ENCODE results near the gene ZSWIM5.

ZSWIM5 gene

DNA sequence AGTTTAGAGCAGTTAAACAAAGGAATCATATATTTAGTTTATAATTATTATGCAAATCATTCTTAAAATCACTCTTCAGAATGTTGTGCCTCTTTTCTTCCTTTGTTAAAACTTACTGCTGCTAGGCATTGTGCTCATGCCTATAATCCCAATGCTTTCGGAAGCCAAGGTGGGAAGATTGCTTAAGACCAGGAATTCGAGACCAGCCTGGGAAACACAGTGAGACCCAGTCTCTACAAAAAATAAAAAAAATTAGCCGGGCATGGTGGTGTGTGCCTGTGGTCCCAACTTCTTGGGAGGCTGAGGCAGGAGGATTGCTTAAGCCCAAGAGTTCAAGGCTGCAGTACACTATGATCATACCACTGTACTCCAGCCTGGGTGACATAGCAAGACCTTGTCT, 33.6 kb downstream of the ZSWIM5 start:
- ChIA-PET CTCF (interaction anchor here (1.6 kb wide), 1 partner anchor 158 kb away, joined by 4 read pairs; no protein-coding TSS in a partner anchor), POLR2A (no interaction called here)
- Histone ChIP-seq H3K9me3 (ENCODE audit: control insufficient read depth, insufficient read depth, low read depth, low read length) (no peaks in the 10 kb centered on the region), H3K36me3 (ENCODE audit: control insufficient read depth in 2 of 2, insufficient read depth in 1 of 2, low read length in 2 of 2) (no peaks in the 10 kb centered on the region), H3K4me3 (ENCODE audit: low read depth, low read length) (no peak overlapping the region), H3K4me1 (ENCODE audit: control insufficient read depth, insufficient read depth, low read length) (peaks cover 18% of the 10 kb centered on the region; the same call in 1 of the 2 replicates), H3K27ac (ENCODE audit: extremely low read depth, low read depth, low read length) (no peak overlapping the region)
- no peak for TF ChIP-seq SCRT2 (tag by site-specific recombination; IDR thresholded peaks at IDR 0.05)
- TF ChIP-seq, protein P1, sequence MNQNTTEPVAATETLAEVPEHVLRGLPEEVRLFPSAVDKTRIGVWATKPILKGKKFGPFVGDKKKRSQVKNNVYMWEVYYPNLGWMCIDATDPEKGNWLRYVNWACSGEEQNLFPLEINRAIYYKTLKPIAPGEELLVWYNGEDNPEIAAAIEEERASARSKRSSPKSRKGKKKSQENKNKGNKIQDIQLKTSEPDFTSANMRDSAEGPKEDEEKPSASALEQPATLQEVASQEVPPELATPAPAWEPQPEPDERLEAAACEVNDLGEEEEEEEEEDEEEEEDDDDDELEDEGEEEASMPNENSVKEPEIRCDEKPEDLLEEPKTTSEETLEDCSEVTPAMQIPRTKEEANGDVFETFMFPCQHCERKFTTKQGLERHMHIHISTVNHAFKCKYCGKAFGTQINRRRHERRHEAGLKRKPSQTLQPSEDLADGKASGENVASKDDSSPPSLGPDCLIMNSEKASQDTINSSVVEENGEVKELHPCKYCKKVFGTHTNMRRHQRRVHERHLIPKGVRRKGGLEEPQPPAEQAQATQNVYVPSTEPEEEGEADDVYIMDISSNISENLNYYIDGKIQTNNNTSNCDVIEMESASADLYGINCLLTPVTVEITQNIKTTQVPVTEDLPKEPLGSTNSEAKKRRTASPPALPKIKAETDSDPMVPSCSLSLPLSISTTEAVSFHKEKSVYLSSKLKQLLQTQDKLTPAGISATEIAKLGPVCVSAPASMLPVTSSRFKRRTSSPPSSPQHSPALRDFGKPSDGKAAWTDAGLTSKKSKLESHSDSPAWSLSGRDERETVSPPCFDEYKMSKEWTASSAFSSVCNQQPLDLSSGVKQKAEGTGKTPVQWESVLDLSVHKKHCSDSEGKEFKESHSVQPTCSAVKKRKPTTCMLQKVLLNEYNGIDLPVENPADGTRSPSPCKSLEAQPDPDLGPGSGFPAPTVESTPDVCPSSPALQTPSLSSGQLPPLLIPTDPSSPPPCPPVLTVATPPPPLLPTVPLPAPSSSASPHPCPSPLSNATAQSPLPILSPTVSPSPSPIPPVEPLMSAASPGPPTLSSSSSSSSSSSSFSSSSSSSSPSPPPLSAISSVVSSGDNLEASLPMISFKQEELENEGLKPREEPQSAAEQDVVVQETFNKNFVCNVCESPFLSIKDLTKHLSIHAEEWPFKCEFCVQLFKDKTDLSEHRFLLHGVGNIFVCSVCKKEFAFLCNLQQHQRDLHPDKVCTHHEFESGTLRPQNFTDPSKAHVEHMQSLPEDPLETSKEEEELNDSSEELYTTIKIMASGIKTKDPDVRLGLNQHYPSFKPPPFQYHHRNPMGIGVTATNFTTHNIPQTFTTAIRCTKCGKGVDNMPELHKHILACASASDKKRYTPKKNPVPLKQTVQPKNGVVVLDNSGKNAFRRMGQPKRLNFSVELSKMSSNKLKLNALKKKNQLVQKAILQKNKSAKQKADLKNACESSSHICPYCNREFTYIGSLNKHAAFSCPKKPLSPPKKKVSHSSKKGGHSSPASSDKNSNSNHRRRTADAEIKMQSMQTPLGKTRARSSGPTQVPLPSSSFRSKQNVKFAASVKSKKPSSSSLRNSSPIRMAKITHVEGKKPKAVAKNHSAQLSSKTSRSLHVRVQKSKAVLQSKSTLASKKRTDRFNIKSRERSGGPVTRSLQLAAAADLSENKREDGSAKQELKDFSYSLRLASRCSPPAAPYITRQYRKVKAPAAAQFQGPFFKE (tag by site-specific recombination; IDR thresholded peaks at IDR 0.05; ENCODE audit: borderline replicate concordance): no peak
- TF ChIP-seq, protein P2, sequence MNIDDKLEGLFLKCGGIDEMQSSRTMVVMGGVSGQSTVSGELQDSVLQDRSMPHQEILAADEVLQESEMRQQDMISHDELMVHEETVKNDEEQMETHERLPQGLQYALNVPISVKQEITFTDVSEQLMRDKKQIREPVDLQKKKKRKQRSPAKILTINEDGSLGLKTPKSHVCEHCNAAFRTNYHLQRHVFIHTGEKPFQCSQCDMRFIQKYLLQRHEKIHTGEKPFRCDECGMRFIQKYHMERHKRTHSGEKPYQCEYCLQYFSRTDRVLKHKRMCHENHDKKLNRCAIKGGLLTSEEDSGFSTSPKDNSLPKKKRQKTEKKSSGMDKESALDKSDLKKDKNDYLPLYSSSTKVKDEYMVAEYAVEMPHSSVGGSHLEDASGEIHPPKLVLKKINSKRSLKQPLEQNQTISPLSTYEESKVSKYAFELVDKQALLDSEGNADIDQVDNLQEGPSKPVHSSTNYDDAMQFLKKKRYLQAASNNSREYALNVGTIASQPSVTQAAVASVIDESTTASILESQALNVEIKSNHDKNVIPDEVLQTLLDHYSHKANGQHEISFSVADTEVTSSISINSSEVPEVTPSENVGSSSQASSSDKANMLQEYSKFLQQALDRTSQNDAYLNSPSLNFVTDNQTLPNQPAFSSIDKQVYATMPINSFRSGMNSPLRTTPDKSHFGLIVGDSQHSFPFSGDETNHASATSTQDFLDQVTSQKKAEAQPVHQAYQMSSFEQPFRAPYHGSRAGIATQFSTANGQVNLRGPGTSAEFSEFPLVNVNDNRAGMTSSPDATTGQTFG (tag by site-specific recombination; IDR thresholded peaks at IDR 0.05; ENCODE audit: borderline replicate concordance): no peak
- TF ChIP-seq, protein P3, sequence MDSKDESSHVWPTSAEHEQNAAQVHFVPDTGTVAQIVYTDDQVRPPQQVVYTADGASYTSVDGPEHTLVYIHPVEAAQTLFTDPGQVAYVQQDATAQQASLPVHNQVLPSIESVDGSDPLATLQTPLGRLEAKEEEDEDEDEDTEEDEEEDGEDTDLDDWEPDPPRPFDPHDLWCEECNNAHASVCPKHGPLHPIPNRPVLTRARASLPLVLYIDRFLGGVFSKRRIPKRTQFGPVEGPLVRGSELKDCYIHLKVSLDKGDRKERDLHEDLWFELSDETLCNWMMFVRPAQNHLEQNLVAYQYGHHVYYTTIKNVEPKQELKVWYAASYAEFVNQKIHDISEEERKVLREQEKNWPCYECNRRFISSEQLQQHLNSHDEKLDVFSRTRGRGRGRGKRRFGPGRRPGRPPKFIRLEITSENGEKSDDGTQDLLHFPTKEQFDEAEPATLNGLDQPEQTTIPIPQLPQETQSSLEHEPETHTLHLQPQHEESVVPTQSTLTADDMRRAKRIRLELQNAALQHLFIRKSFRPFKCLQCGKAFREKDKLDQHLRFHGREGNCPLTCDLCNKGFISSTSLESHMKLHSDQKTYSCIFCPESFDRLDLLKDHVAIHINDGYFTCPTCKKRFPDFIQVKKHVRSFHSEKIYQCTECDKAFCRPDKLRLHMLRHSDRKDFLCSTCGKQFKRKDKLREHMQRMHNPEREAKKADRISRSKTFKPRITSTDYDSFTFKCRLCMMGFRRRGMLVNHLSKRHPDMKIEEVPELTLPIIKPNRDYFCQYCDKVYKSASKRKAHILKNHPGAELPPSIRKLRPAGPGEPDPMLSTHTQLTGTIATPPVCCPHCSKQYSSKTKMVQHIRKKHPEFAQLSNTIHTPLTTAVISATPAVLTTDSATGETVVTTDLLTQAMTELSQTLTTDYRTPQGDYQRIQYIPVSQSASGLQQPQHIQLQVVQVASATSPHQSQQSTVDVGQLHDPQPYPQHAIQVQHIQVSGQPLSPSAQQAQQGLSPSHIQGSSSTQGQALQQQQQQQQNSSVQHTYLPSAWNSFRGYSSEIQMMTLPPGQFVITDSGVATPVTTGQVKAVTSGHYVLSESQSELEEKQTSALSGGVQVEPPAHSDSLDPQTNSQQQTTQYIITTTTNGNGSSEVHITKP (tag by site-specific recombination; IDR thresholded peaks at IDR 0.05): 0 out of 2 replicates have a peak, but pooled peaks have one; percentile 15
- TF ChIP-seq, protein P4, sequence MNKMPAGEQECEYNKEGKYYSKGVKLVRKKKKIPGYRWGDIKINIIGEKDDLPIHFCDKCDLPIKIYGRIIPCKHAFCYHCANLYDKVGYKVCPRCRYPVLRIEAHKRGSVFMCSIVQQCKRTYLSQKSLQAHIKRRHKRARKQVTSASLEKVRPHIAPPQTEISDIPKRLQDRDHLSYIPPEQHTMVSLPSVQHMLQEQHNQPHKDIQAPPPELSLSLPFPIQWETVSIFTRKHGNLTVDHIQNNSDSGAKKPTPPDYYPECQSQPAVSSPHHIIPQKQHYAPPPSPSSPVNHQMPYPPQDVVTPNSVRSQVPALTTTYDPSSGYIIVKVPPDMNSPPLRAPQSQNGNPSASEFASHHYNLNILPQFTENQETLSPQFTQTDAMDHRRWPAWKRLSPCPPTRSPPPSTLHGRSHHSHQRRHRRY (tag by site-specific recombination; IDR thresholded peaks at IDR 0.05): no peak

DNA sequence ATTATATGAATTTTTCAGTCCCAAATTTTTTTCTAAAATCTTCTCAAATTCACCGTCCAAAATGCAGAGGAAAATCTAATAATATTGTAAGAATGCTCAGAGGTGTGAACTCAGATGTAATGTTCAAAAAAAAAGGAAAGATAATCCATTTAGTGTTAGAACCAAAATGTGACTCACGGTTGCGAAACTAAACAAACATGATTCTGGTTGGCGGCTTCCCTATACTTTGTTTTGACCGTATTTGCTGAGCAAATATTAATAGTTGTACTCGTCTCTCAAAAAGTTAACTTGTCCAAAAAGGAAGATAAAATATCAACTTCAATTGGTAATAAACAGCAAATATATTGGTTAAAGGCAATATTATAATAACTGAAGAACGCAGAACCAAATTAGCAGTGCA, 34.4 kb downstream of the ZSWIM5 start:
- no peak overlapping the region for H3K27ac ChIP-seq (ENCODE audit: extremely low read depth, low read depth, low read length)
- POLR2A ChIA-PET: no interaction called here
- CTCF ChIA-PET: interaction anchor here (1.6 kb wide), 1 partner anchor 157 kb away, joined by 4 read pairs; no protein-coding TSS in a partner anchor
- TF ChIP-seq ZNF629 (tag by site-specific recombination; IDR thresholded peaks at IDR 0.05) (no peak), ZNF155 (tag by site-specific recombination; IDR thresholded peaks at IDR 0.05) (no peak), ZNF660 (tag by site-specific recombination; IDR thresholded peaks at IDR 0.05) (0 out of 2 replicates have a peak, but pooled peaks have one; percentile 25), ZNF146 (tag by site-specific recombination; IDR thresholded peaks at IDR 0.05) (no peak), ZNF184 (tag by site-specific recombination; IDR thresholded peaks at IDR 0.05) (no peak), OSR2 (tag by site-specific recombination; IDR thresholded peaks at IDR 0.05) (no peak)
- TF ChIP-seq, protein P5, sequence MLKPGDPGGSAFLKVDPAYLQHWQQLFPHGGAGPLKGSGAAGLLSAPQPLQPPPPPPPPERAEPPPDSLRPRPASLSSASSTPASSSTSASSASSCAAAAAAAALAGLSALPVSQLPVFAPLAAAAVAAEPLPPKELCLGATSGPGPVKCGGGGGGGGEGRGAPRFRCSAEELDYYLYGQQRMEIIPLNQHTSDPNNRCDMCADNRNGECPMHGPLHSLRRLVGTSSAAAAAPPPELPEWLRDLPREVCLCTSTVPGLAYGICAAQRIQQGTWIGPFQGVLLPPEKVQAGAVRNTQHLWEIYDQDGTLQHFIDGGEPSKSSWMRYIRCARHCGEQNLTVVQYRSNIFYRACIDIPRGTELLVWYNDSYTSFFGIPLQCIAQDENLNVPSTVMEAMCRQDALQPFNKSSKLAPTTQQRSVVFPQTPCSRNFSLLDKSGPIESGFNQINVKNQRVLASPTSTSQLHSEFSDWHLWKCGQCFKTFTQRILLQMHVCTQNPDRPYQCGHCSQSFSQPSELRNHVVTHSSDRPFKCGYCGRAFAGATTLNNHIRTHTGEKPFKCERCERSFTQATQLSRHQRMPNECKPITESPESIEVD (tag by site-specific recombination; IDR thresholded peaks at IDR 0.05): peak; percentile 55; the same call in 1 of the 2 replicates
- TF ChIP-seq, protein P3 (tag by site-specific recombination; IDR thresholded peaks at IDR 0.05): peak; percentile 13; the same call in 1 of the 2 replicates

More for the DNA sequence above, 34.4 kb downstream of the ZSWIM5 start:
- Histone ChIP-seq H3K9me3 (ENCODE audit: control insufficient read depth, insufficient read depth, low read depth, low read length) (no peaks in the 10 kb centered on the region), H3K4me1 (ENCODE audit: control insufficient read depth, insufficient read depth, low read length) (peaks cover 18% of the 10 kb centered on the region; the same call in 1 of the 2 replicates), H3K4me3 (ENCODE audit: low read depth, low read length) (no peak overlapping the region), H3K36me3 (ENCODE audit: control insufficient read depth in 2 of 2, insufficient read depth in 1 of 2, low read length in 2 of 2) (no peaks in the 10 kb centered on the region)

All from HEK293 (cell line).